ENCODE results near the gene RAB22A.
"Not testable (repeated sequence)": the region's sequence is repeated elsewhere in the genome, so short reads cannot be mapped to it uniquely, and the experiment has no call there.

RAB22A gene

GRCh38 chr20:58389324-58389967 is 79.9 kb downstream of the RAB22A start:
- DNase-seq (ENCODE audit: low read depth) = no peak

GRCh38 chr20:58389968-58390658 is 80.6 kb downstream of the RAB22A start:
- no peak for DNase-seq (ENCODE audit: low read depth)

GRCh38 chr20:58390659-58391035 is 81.1 kb downstream of the RAB22A start:
- no peak for DNase-seq (ENCODE audit: low read depth)

- no peak for DNase-seq (ENCODE audit: low read depth)
Observed at GRCh38 chr20:58392286-58392685, 82.8 kb downstream of the RAB22A start.

GRCh38 chr20:58393299-58393698 is 83.8 kb downstream of the RAB22A start:
- no peak for DNase-seq (ENCODE audit: low read depth)

GRCh38 chr20:58394801-58395200 is 85.3 kb downstream of the RAB22A start:
- DNase-seq (ENCODE audit: low read depth) = no peak

- no peak for DNase-seq (ENCODE audit: low read depth)
Observed at GRCh38 chr20:58395604-58396003, 86.1 kb downstream of the RAB22A start.

- no peak for DNase-seq (ENCODE audit: low read depth)
Observed at GRCh38 chr20:58397429-58397828, 87.9 kb downstream of the RAB22A start.

- no peak for DNase-seq (ENCODE audit: low read depth)
Observed at GRCh38 chr20:58398254-58398653, 88.7 kb downstream of the RAB22A start.

- DNase-seq (ENCODE audit: low read depth) = no peak
Observed at GRCh38 chr20:58399926-58400325, 90.4 kb downstream of the RAB22A start.

GRCh38 chr20:58401162-58401561 is 91.6 kb downstream of the RAB22A start:
- DNase-seq (ENCODE audit: low read depth) = no peak

- no peak for DNase-seq (ENCODE audit: low read depth)
Observed at GRCh38 chr20:58402305-58402704, 92.8 kb downstream of the RAB22A start.

- no peak for DNase-seq (ENCODE audit: low read depth)
Observed at GRCh38 chr20:58402827-58403226, 93.3 kb downstream of the RAB22A start.

GRCh38 chr20:58403272-58403671 is 93.8 kb downstream of the RAB22A start:
- DNase-seq (ENCODE audit: low read depth) = no peak

- no peak for DNase-seq (ENCODE audit: low read depth)
Observed at GRCh38 chr20:58405504-58406291, 96.2 kb downstream of the RAB22A start.

- no peak for DNase-seq (ENCODE audit: low read depth)
Observed at GRCh38 chr20:58406422-58407001, 97.0 kb downstream of the RAB22A start.

GRCh38 chr20:58407201-58407873 is 97.8 kb downstream of the RAB22A start:
- DNase-seq (ENCODE audit: low read depth) = no peak

- no peak for DNase-seq (ENCODE audit: low read depth)
Observed at GRCh38 chr20:58407966-58408557, 98.5 kb downstream of the RAB22A start.

- DNase-seq (ENCODE audit: low read depth) = no peak
Observed at GRCh38 chr20:58408603-58409246, 99.2 kb downstream of the RAB22A start.

GRCh38 chr20:58414216-58414615 is 104.7 kb downstream of the RAB22A start:
- DNase-seq (ENCODE audit: low read depth) = not testable (repeated sequence)

- not testable (repeated sequence) for DNase-seq (ENCODE audit: low read depth)
Observed at GRCh38 chr20:58414786-58415185, 105.3 kb downstream of the RAB22A start.
